SU-DHL-6 (cell line): ENCODE measurements around the gene DNMBP.

ENCODE experiments used
- H2AFZ ChIP-seq: fragments of 200-600 bp; sonication (generic); 2 replicates; pipeline ENCODE4 v1.6.1; 2014; ENCODE audit warnings: low read depth, mild to moderate bottlenecking, moderate library complexity, mixed read lengths, antibody characterized with exemption, low read length; ENCODE audit not compliant: severe bottlenecking
- H3F3A ChIP-seq: fragments of 200-600 bp; shearing (Covaris generic); 2 replicates; pipeline ENCODE4 v1.6.0; 2016; ENCODE audit warnings: antibody characterized with exemption, mild to moderate bottlenecking; ENCODE audit not compliant: insufficient read depth
- H3K27ac ChIP-seq: fragments of 200-600 bp; sonication (generic); 2 replicates; pipeline ENCODE4 v1.5.1; 2016; ENCODE audit warnings: low read depth, mild to moderate bottlenecking, low read length, moderate library complexity, mixed read lengths
- H3K27me3 ChIP-seq: fragments of 200-600 bp; sonication (generic), shearing (Covaris generic); 2 replicates; pipeline ENCODE4 v1.6.0; 2014; ENCODE audit warnings: mild to moderate bottlenecking, low read length
- H3K36me3 ChIP-seq: fragments of 200-600 bp; sonication (generic); 2 replicates; pipeline ENCODE4 v1.6.1; 2014; ENCODE audit warnings: mild to moderate bottlenecking, low read length, mixed read lengths
- H3K4me2 ChIP-seq: fragments of 300-600, 200-600 bp; shearing (Covaris generic), sonication (generic); 2 replicates; pipeline ENCODE4 v1.6.0; 2014; ENCODE audit warnings: low read length, low read depth, mild to moderate bottlenecking; ENCODE audit not compliant: poor library complexity, severe bottlenecking
- H3K4me3 ChIP-seq: fragments of 200-600 bp; sonication (generic); 2 replicates; pipeline ENCODE4 v1.5.1; 2014; ENCODE audit warnings: antibody characterized with exemption, low read length, mild to moderate bottlenecking, mixed read lengths; ENCODE audit not compliant: insufficient read depth, poor library complexity, severe bottlenecking
- H3K79me2 ChIP-seq: fragments of 200-600 bp; sonication (generic); 2 replicates; pipeline ENCODE4 v1.6.1; 2014; ENCODE audit warnings: mild to moderate bottlenecking, low read length, moderate library complexity; ENCODE audit not compliant: insufficient read depth
- H3K9ac ChIP-seq: fragments of 200-600 bp; sonication (generic); 2 replicates; pipeline ENCODE4 v1.7.0; 2014; ENCODE audit warnings: mild to moderate bottlenecking, low read length
- H3K9me2 ChIP-seq: fragments of 200-600 bp; sonication (generic); replicated peaks from 2 replicates; pipeline ENCODE4 v1.6.1; 2014; ENCODE audit warnings: low read length; ENCODE audit not compliant: insufficient read depth
- H3K9me3 ChIP-seq: fragments of 200-600 bp; sonication (generic); 2 replicates; pipeline ENCODE4 v1.6.1; 2014; ENCODE audit warnings: low read length, mixed read lengths; ENCODE audit not compliant: insufficient read depth
- H4K20me1 ChIP-seq: fragments of 200-600 bp; sonication (generic); 2 replicates; pipeline ENCODE4 v1.6.1; 2014; ENCODE audit warnings: low read depth, mild to moderate bottlenecking, antibody characterized with exemption, low read length, moderate library complexity, mixed read lengths
- EZH2phosphoT487 ChIP-seq: fragments of 200-600 bp; sonication (generic), shearing (Covaris generic); conservative IDR thresholded peaks from 2 replicates; pipeline ENCODE4 v1.6.1; 2018; ENCODE audit warnings: mild to moderate bottlenecking, antibody characterized with exemption, low read length, moderate library complexity, mixed read lengths
- TF ChIP-seq, protein P1 (sequence below): fragments of 200-600 bp; sonication (generic); IDR thresholded peaks from one replicate; pipeline ENCODE4 v1.5.1; 2017; ENCODE audit warnings: antibody characterized with exemption, mild to moderate bottlenecking, low read length, moderate library complexity; ENCODE audit not compliant: insufficient read depth, poor library complexity, severe bottlenecking

The DNMBP gene

DNA sequence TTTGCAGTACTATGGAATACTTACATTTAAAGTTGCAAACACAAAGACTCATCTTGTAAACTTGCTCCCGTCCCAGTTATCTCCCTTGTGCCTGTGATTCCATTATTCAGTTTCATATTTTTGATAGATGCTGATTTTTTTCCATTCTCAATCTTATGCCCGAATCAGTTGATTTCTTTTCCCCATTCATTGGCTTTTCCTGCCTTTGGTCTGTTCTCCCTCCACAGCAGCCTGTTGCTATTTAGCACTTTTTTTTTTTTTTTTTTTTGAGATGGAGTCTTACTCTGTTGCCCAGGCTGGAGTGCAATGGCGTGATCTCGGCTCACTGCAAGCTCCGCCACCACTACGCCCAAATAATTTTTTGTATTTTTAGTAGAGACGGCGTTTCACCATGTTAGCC, 149.3 kb downstream of the DNMBP start:
- Histone ChIP-seq H4K20me1 (no peaks in the 10 kb centered on the region), H3K79me2 (no peaks in the 10 kb centered on the region), H3K4me2 (no peak overlapping the region), H3K9me2 (no peaks in the 10 kb centered on the region), H3K27me3 (no peaks in the 10 kb centered on the region), H3F3A (no peaks in the 10 kb centered on the region), H3K27ac (no peak overlapping the region), H2AFZ (no peak overlapping the region), H3K36me3 (no peaks in the 10 kb centered on the region), H3K9me3 (no peaks in the 10 kb centered on the region), H3K9ac (no peak overlapping the region), H3K4me3 (no peak overlapping the region)
- TF ChIP-seq, protein P1, sequence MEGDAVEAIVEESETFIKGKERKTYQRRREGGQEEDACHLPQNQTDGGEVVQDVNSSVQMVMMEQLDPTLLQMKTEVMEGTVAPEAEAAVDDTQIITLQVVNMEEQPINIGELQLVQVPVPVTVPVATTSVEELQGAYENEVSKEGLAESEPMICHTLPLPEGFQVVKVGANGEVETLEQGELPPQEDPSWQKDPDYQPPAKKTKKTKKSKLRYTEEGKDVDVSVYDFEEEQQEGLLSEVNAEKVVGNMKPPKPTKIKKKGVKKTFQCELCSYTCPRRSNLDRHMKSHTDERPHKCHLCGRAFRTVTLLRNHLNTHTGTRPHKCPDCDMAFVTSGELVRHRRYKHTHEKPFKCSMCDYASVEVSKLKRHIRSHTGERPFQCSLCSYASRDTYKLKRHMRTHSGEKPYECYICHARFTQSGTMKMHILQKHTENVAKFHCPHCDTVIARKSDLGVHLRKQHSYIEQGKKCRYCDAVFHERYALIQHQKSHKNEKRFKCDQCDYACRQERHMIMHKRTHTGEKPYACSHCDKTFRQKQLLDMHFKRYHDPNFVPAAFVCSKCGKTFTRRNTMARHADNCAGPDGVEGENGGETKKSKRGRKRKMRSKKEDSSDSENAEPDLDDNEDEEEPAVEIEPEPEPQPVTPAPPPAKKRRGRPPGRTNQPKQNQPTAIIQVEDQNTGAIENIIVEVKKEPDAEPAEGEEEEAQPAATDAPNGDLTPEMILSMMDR, result no peak
- no peak for TF ChIP-seq EZH2phosphoT487

DNA sequence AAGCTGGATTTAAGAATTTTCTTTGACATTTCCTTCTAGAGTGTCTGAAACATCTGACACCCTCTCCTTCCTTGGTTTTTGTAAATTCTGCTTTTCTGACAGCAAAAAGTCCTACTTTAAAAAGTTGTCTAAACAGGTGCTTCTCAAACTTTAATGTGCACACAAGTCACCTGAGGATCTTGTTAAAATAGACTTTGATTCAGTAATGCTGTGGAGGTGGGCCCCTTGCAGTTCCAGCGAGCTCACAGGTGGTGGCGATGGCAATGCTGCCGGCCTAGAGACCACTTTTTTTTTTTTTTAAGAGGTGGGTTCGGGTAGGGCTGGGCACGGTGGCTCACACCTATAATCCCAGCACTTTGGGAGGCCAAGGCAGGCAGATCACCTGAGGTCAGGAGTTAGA, 150.2 kb downstream of the DNMBP start:
- Histone ChIP-seq H2AFZ (no peak overlapping the region), H3K79me2 (no peaks in the 10 kb centered on the region), H3K9me3 (no peaks in the 10 kb centered on the region), H3K9ac (no peak overlapping the region), H3K36me3 (no peaks in the 10 kb centered on the region), H3F3A (no peaks in the 10 kb centered on the region), H3K4me3 (no peak overlapping the region), H4K20me1 (no peaks in the 10 kb centered on the region), H3K27me3 (no peaks in the 10 kb centered on the region), H3K4me2 (no peak overlapping the region), H3K9me2 (no peaks in the 10 kb centered on the region), H3K27ac (no peak overlapping the region)
- no peak for TF ChIP-seq EZH2phosphoT487
- TF ChIP-seq, protein P1, result peak; percentile 37

DNA sequence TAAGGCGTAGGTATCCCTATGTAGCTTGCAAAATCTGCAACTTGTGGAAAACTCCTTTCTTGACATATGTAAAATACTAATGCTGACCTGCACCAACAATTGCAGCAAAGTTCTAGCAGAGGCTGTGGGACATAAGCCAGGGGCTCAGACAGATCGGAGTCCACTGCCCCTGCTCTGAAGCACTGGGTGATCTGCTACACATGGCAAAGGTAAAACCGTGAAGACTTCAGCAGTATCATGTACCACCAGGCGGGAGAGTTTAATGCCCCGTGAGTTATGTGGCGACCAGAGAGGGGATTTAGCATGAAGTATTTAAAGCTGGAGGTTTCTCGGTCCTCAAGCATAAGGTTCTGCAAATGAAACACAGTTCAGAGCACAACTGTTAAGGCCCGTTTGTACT, 150.9 kb downstream of the DNMBP start:
- Histone ChIP-seq H3F3A (no peaks in the 10 kb centered on the region), H3K9me2 (no peaks in the 10 kb centered on the region), H3K27me3 (no peaks in the 10 kb centered on the region), H3K79me2 (no peaks in the 10 kb centered on the region), H3K9me3 (no peaks in the 10 kb centered on the region), H3K4me3 (no peak overlapping the region), H3K4me2 (no peak overlapping the region), H3K36me3 (no peaks in the 10 kb centered on the region), H2AFZ (no peak overlapping the region), H3K9ac (no peak overlapping the region), H3K27ac (no peak overlapping the region), H4K20me1 (no peaks in the 10 kb centered on the region)
- TF ChIP-seq EZH2phosphoT487, result no peak
- TF ChIP-seq, protein P1, result no peak
